ENCODE measurements around the gene CNDP1. TPM values are rescaled to one million over a fixed set of nuclear protein-coding genes. Genes with fewer than 3 reads are reported as not detected.

CNDP1 gene
- under 1 TPM in 1 of 2 donors, not detected in 1; 0.04 TPM for polyA plus RNA-seq

GRCh38 chr18:74534150-74534969 is at the start of gene CNDP1:
CNDP1 (plus strand) TSS chr18:74534500; CDS start chr18:74534668, 168 bp downstream.
- Histone ChIP-seq H3K9me3 (ENCODE audit: control insufficient read depth in 2 of 2, insufficient read depth in 1 of 2, low read depth in 1 of 2, low read length in 1 of 2) (no peaks in the 10 kb centered on the region), H3K27ac (ENCODE audit: low read depth in 2 of 2, low read length in 1 of 2) (no peak within 1 kb of the TSS), H3K27me3 (ENCODE audit: control insufficient read depth in 1 of 2, insufficient read depth in 2 of 2, low read length in 2 of 2) (no peaks in the 10 kb centered on the region), H3K36me3 (ENCODE audit: control insufficient read depth in 2 of 2, insufficient read depth in 2 of 2, low read length in 1 of 2) (no peaks in the 10 kb centered on the region), H3K4me3 (ENCODE audit: low read depth in 1 of 2, low read length in 2 of 2) (no peak within 1 kb of the TSS), H3K4me1 (ENCODE audit: control insufficient read depth in 2 of 2, insufficient read depth in 2 of 2, low read length in 1 of 2) (peaks cover 0 to 2% of the 10 kb centered on the region in 2 donors)
- 87 to 89% methylated on average over 21 of the region's 21 CpGs for WGBS, 2 donors

GRCh38 chr18:74486119-74486849 is 48.0 kb upstream of the CNDP1 start:
- H3K27ac ChIP-seq (ENCODE audit: low read depth in 2 of 2, low read length in 1 of 2): no peak overlapping the region
- WGBS, 2 donors: 79 to 90% methylated on average over 15 of the region's 15 CpGs
- no peak overlapping the region for H3K4me3 ChIP-seq (ENCODE audit: low read depth in 1 of 2, low read length in 2 of 2)

GRCh38 chr18:74488354-74488753 is 45.9 kb upstream of the CNDP1 start:
- no peak overlapping the region for H3K27ac ChIP-seq (ENCODE audit: low read depth in 2 of 2, low read length in 1 of 2)
- H3K36me3 ChIP-seq (ENCODE audit: control insufficient read depth in 2 of 2, insufficient read depth in 2 of 2, low read length in 1 of 2): no peaks in the 10 kb centered on the region
- WGBS, 2 donors: 97 to 98% methylated on average over 8 of the region's 8 CpGs
- no peaks in the 10 kb centered on the region for H3K9me3 ChIP-seq (ENCODE audit: control insufficient read depth in 2 of 2, insufficient read depth in 1 of 2, low read depth in 1 of 2, low read length in 1 of 2)
- H3K27me3 ChIP-seq (ENCODE audit: control insufficient read depth in 1 of 2, insufficient read depth in 2 of 2, low read length in 2 of 2): no peaks in the 10 kb centered on the region
- no peak overlapping the region for H3K4me3 ChIP-seq (ENCODE audit: low read depth in 1 of 2, low read length in 2 of 2)
- no peaks in the 10 kb centered on the region for H3K4me1 ChIP-seq (ENCODE audit: control insufficient read depth in 2 of 2, insufficient read depth in 2 of 2, low read length in 1 of 2)

More at GRCh38 chr18:74486119-74486849, 48.0 kb upstream of the CNDP1 start:
- Histone ChIP-seq H3K27me3 (ENCODE audit: control insufficient read depth in 1 of 2, insufficient read depth in 2 of 2, low read length in 2 of 2) (no peaks in the 10 kb centered on the region), H3K36me3 (ENCODE audit: control insufficient read depth in 2 of 2, insufficient read depth in 2 of 2, low read length in 1 of 2) (no peaks in the 10 kb centered on the region), H3K4me1 (ENCODE audit: control insufficient read depth in 2 of 2, insufficient read depth in 2 of 2, low read length in 1 of 2) (no peaks in the 10 kb centered on the region), H3K9me3 (ENCODE audit: control insufficient read depth in 2 of 2, insufficient read depth in 1 of 2, low read depth in 1 of 2, low read length in 1 of 2) (no peaks in the 10 kb centered on the region)

- Histone ChIP-seq H3K27me3 (ENCODE audit: control insufficient read depth in 1 of 2, insufficient read depth in 2 of 2, low read length in 2 of 2) (no peaks in the 10 kb centered on the region), H3K4me3 (ENCODE audit: low read depth in 1 of 2, low read length in 2 of 2) (no peak overlapping the region), H3K27ac (ENCODE audit: low read depth in 2 of 2, low read length in 1 of 2) (no peak overlapping the region), H3K36me3 (ENCODE audit: control insufficient read depth in 2 of 2, insufficient read depth in 2 of 2, low read length in 1 of 2) (no peaks in the 10 kb centered on the region), H3K9me3 (ENCODE audit: control insufficient read depth in 2 of 2, insufficient read depth in 1 of 2, low read depth in 1 of 2, low read length in 1 of 2) (no peaks in the 10 kb centered on the region), H3K4me1 (ENCODE audit: control insufficient read depth in 2 of 2, insufficient read depth in 2 of 2, low read length in 1 of 2) (no peaks in the 10 kb centered on the region)
- 81 to 92% methylated on average over 8 of the region's 8 CpGs for WGBS, 2 donors
Measured at GRCh38 chr18:74488864-74489263, 45.4 kb upstream of the CNDP1 start.

- Histone ChIP-seq H3K4me3 (ENCODE audit: low read depth in 1 of 2, low read length in 2 of 2) (no peak overlapping the region), H3K27me3 (ENCODE audit: control insufficient read depth in 1 of 2, insufficient read depth in 2 of 2, low read length in 2 of 2) (no peaks in the 10 kb centered on the region), H3K9me3 (ENCODE audit: control insufficient read depth in 2 of 2, insufficient read depth in 1 of 2, low read depth in 1 of 2, low read length in 1 of 2) (no peaks in the 10 kb centered on the region), H3K36me3 (ENCODE audit: control insufficient read depth in 2 of 2, insufficient read depth in 2 of 2, low read length in 1 of 2) (no peaks in the 10 kb centered on the region), H3K27ac (ENCODE audit: low read depth in 2 of 2, low read length in 1 of 2) (no peak overlapping the region), H3K4me1 (ENCODE audit: control insufficient read depth in 2 of 2, insufficient read depth in 2 of 2, low read length in 1 of 2) (no peaks in the 10 kb centered on the region)
- 53 to 55% methylated on average over 7 of the region's 7 CpGs for WGBS, 2 donors
Measured at GRCh38 chr18:74489676-74490075, 44.6 kb upstream of the CNDP1 start.

GRCh38 chr18:74492259-74492658 is 42.0 kb upstream of the CNDP1 start:
- 91 to 92% methylated on average over 3 of the region's 3 CpGs for WGBS, 2 donors
- Histone ChIP-seq H3K4me3 (ENCODE audit: low read depth in 1 of 2, low read length in 2 of 2) (no peak overlapping the region), H3K9me3 (ENCODE audit: control insufficient read depth in 2 of 2, insufficient read depth in 1 of 2, low read depth in 1 of 2, low read length in 1 of 2) (no peaks in the 10 kb centered on the region), H3K27me3 (ENCODE audit: control insufficient read depth in 1 of 2, insufficient read depth in 2 of 2, low read length in 2 of 2) (no peaks in the 10 kb centered on the region), H3K27ac (ENCODE audit: low read depth in 2 of 2, low read length in 1 of 2) (no peak overlapping the region), H3K4me1 (ENCODE audit: control insufficient read depth in 2 of 2, insufficient read depth in 2 of 2, low read length in 1 of 2) (no peaks in the 10 kb centered on the region), H3K36me3 (ENCODE audit: control insufficient read depth in 2 of 2, insufficient read depth in 2 of 2, low read length in 1 of 2) (no peaks in the 10 kb centered on the region)

- Histone ChIP-seq H3K4me3 (ENCODE audit: low read depth in 1 of 2, low read length in 2 of 2) (no peak overlapping the region), H3K27ac (ENCODE audit: low read depth in 2 of 2, low read length in 1 of 2) (no peak overlapping the region), H3K36me3 (ENCODE audit: control insufficient read depth in 2 of 2, insufficient read depth in 2 of 2, low read length in 1 of 2) (no peaks in the 10 kb centered on the region), H3K27me3 (ENCODE audit: control insufficient read depth in 1 of 2, insufficient read depth in 2 of 2, low read length in 2 of 2) (no peaks in the 10 kb centered on the region), H3K9me3 (ENCODE audit: control insufficient read depth in 2 of 2, insufficient read depth in 1 of 2, low read depth in 1 of 2, low read length in 1 of 2) (no peaks in the 10 kb centered on the region), H3K4me1 (ENCODE audit: control insufficient read depth in 2 of 2, insufficient read depth in 2 of 2, low read length in 1 of 2) (peaks cover 0 to 2% of the 10 kb centered on the region in 2 donors)
- 61 to 73% methylated on average over 1 of the region's 1 CpG for WGBS, 2 donors
Measured at GRCh38 chr18:74493689-74494088, 40.6 kb upstream of the CNDP1 start.

GRCh38 chr18:74494514-74494913 is 39.8 kb upstream of the CNDP1 start:
- peaks cover 0 to 8% of the 10 kb centered on the region in 2 donors for H3K4me1 ChIP-seq (ENCODE audit: control insufficient read depth in 2 of 2, insufficient read depth in 2 of 2, low read length in 1 of 2)
- no peaks in the 10 kb centered on the region for H3K36me3 ChIP-seq (ENCODE audit: control insufficient read depth in 2 of 2, insufficient read depth in 2 of 2, low read length in 1 of 2)
- no peak overlapping the region for H3K27ac ChIP-seq (ENCODE audit: low read depth in 2 of 2, low read length in 1 of 2)

GRCh38 chr18:74495581-74496507 is 38.5 kb upstream of the CNDP1 start, which contains the start of gene CNDP2:
CNDP2 (plus strand) TSS chr18:74496363; CDS start chr18:74499974, 3,611 bp downstream.
- Histone ChIP-seq H3K4me1 (ENCODE audit: control insufficient read depth in 2 of 2, insufficient read depth in 2 of 2, low read length in 1 of 2) (peaks cover 0 to 8% of the 10 kb centered on the region in 2 donors), H3K9me3 (ENCODE audit: control insufficient read depth in 2 of 2, insufficient read depth in 1 of 2, low read depth in 1 of 2, low read length in 1 of 2) (no peaks in the 10 kb centered on the region), H3K27ac (ENCODE audit: low read depth in 2 of 2, low read length in 1 of 2) (peak within 1 kb of the TSS; percentile 92), H3K36me3 (ENCODE audit: control insufficient read depth in 2 of 2, insufficient read depth in 2 of 2, low read length in 1 of 2) (no peaks in the 10 kb centered on the region), H3K4me3 (ENCODE audit: low read depth in 1 of 2, low read length in 2 of 2) (peak within 1 kb of the TSS; percentile 81 to 90), H3K27me3 (ENCODE audit: control insufficient read depth in 1 of 2, insufficient read depth in 2 of 2, low read length in 2 of 2) (no peaks in the 10 kb centered on the region)
- WGBS, 2 donors: 1% methylated on average over 53 to 71 of the region's 71 CpGs

More at GRCh38 chr18:74494514-74494913, 39.8 kb upstream of the CNDP1 start:
- Histone ChIP-seq H3K9me3 (ENCODE audit: control insufficient read depth in 2 of 2, insufficient read depth in 1 of 2, low read depth in 1 of 2, low read length in 1 of 2) (no peaks in the 10 kb centered on the region), H3K4me3 (ENCODE audit: low read depth in 1 of 2, low read length in 2 of 2) (no peak overlapping the region), H3K27me3 (ENCODE audit: control insufficient read depth in 1 of 2, insufficient read depth in 2 of 2, low read length in 2 of 2) (no peaks in the 10 kb centered on the region)
- 49 to 60% methylated on average over 1 of the region's 1 CpG for WGBS, 2 donors
